Epithelial cell of proximal tubule (primary cell): ENCODE results near the gene HOOK2. TPM values are rescaled to one million over a fixed set of nuclear protein-coding genes. Genes with fewer than 3 reads are reported as not detected.

Experiments used
- total RNA-seq: library from RNA; depleted of rRNA; stranded (reverse); fragments of >200 nt; gene quantifications from 2 replicates; pipeline ENCODE4 v1.2.3, GENCODE V29; 2015

The HOOK2 gene
- total RNA-seq, 1 donor from 2014 or later = 26.3 TPM

Other genes with a start within 250 kb of the HOOK2 start
- 3.0 and 3.3 TPM in 2 replicates for gene ZNF564, start 224.1 kb downstream of the HOOK2 start, total RNA-seq
- gene ZNF490, start 164.7 kb downstream of the HOOK2 start, total RNA-seq = 1.2 and 2.0 TPM in 2 replicates
- gene ZNF791, start 164.6 kb downstream of the HOOK2 start, total RNA-seq = 4.1 and 5.5 TPM in 2 replicates
- gene MAN2B1, start 108.8 kb downstream of the HOOK2 start, total RNA-seq = 41.7 and 64.2 TPM in 2 replicates
- 3.6 and 10.8 TPM in 2 replicates for gene WDR83, start 108.7 kb downstream of the HOOK2 start, total RNA-seq
- 108 and 134 TPM in 2 replicates for gene DHPS, start 93.7 kb downstream of the HOOK2 start, total RNA-seq
- gene GNG14, start 87.6 kb downstream of the HOOK2 start, total RNA-seq = not detected in 2 replicates
- gene FBXW9, start 78.9 kb downstream of the HOOK2 start, total RNA-seq = 18.5 and 21.3 TPM in 2 replicates
- 21.9 and 33.3 TPM in 2 replicates for gene TNPO2, start 51.6 kb downstream of the HOOK2 start, total RNA-seq
- gene TRIR, start 40.9 kb downstream of the HOOK2 start, total RNA-seq = 430 and 635 TPM in 2 replicates
- 86.6 and 151 TPM in 2 replicates for gene GET3, start 38.1 kb downstream of the HOOK2 start, total RNA-seq
- not detected in 2 replicates for gene BEST2, start 23.8 kb downstream of the HOOK2 start, total RNA-seq
- gene JUNB, start 15.9 kb upstream of the HOOK2 start, total RNA-seq = 127 and 251 TPM in 2 replicates
- gene PRDX2, start 26.2 kb upstream of the HOOK2 start, total RNA-seq = 463 and 571 TPM in 2 replicates
- gene THSD8, start 26.5 kb upstream of the HOOK2 start, total RNA-seq = not detected in 2 replicates
- 49.6 and 62.7 TPM in 2 replicates for gene RNASEH2A, start 31.0 kb upstream of the HOOK2 start, total RNA-seq
- not detected in 2 replicates for gene RTBDN, start 59.0 kb upstream of the HOOK2 start, total RNA-seq
- 0.22 and 1.5 TPM in 2 replicates for gene MAST1, start 63.0 kb upstream of the HOOK2 start, total RNA-seq
- gene DNASE2, start 105.9 kb upstream of the HOOK2 start, total RNA-seq = 21.0 and 24.0 TPM in 2 replicates
- gene KLF1, start 111.6 kb upstream of the HOOK2 start, total RNA-seq = 0.51 TPM in 1 of 2 replicates, not detected in the other
- 43.4 and 49.1 TPM in 2 replicates for gene GCDH, start 115.6 kb upstream of the HOOK2 start, total RNA-seq
- gene SYCE2, start 143.7 kb upstream of the HOOK2 start, total RNA-seq = 0.22 and 1.3 TPM in 2 replicates
- gene FARSA, start 158.2 kb upstream of the HOOK2 start, total RNA-seq = 89.1 and 101 TPM in 2 replicates
- 1,613 and 1,812 TPM in 2 replicates for gene CALR, start 163.1 kb upstream of the HOOK2 start, total RNA-seq
- gene RAD23A, start 170.3 kb upstream of the HOOK2 start, total RNA-seq = 108 and 129 TPM in 2 replicates
- 87.2 and 105 TPM in 2 replicates for gene GADD45GIP1, start 181.7 kb upstream of the HOOK2 start, total RNA-seq
- 0.06 and 0.07 TPM in 2 replicates for gene DAND5, start 194.0 kb upstream of the HOOK2 start, total RNA-seq
- gene NFIX, start 219.9 kb upstream of the HOOK2 start, total RNA-seq = 1.7 TPM in 1 of 2 replicates, not detected in the other